Measurements from ENCODE around the gene NECAP2. TPM values are rescaled to one million over a fixed set of nuclear protein-coding genes. Genes with fewer than 3 reads are reported as not detected.

Gene NECAP2
- total RNA-seq: 76.0 and 76.3 TPM in 2 replicates

GRCh38 chr1:16440470-16441281, at the start of gene NECAP2:
Gene NECAP2 (plus strand): TSS chr1:16440724. CDS start chr1:16440762, 38 bp downstream.
- Histone ChIP-seq H3K4me1 (ENCODE audit: insufficient read depth, low read length) (peaks cover 8% of the 10 kb centered on the region), H3K27me3 (ENCODE audit: insufficient read depth, low read length) (no peaks in the 10 kb centered on the region), H3K79me2 (ENCODE audit: insufficient read depth, low read length) (peaks cover 48% of the 10 kb centered on the region), H3K4me2 (ENCODE audit: insufficient read depth, low read length) (peak within 1 kb of the TSS; percentile 88), H3K9me3 (ENCODE audit: low read depth, low read length) (no peaks in the 10 kb centered on the region), H3K27ac (ENCODE audit: low read depth, low read length) (peak within 1 kb of the TSS; percentile 83), H3K4me3 (ENCODE audit: insufficient read depth, low read length) (peak within 1 kb of the TSS; percentile 100), H2AFZ (ENCODE audit: low read length) (peak within 1 kb of the TSS; percentile 98), H4K20me1 (ENCODE audit: insufficient read depth, low read length) (peaks cover 19% of the 10 kb centered on the region), H3K36me3 (ENCODE audit: insufficient read depth, low read length) (peaks cover 32% of the 10 kb centered on the region)
- TF ChIP-seq CTCF (IDR thresholded peaks at IDR 0.05; ENCODE audit: extremely low read depth, low read depth, low read length): peak; percentile 88
- peak; percentile 98 for DNase-seq (ENCODE audit: insufficient read length, low spot score, missing footprints)

GRCh38 chr1:16391411-16391810, 49.1 kb upstream of the NECAP2 start:
- H3K27ac ChIP-seq (ENCODE audit: low read depth, low read length): peak overlapping the region; percentile 59
- H3K27me3 ChIP-seq (ENCODE audit: insufficient read depth, low read length): no peaks in the 10 kb centered on the region
- no peaks in the 10 kb centered on the region for H3K9me3 ChIP-seq (ENCODE audit: low read depth, low read length)
- H3K4me2 ChIP-seq (ENCODE audit: insufficient read depth, low read length): no peak overlapping the region
- H2AFZ ChIP-seq (ENCODE audit: low read length): no peak overlapping the region
- H3K4me1 ChIP-seq (ENCODE audit: insufficient read depth, low read length): peaks cover 42% of the 10 kb centered on the region
- H3K36me3 ChIP-seq (ENCODE audit: insufficient read depth, low read length): peaks cover 26% of the 10 kb centered on the region
- no peak for TF ChIP-seq CTCF (IDR thresholded peaks at IDR 0.05; ENCODE audit: extremely low read depth, low read depth, low read length)
- no peak overlapping the region for H3K4me3 ChIP-seq (ENCODE audit: insufficient read depth, low read length)
- H4K20me1 ChIP-seq (ENCODE audit: insufficient read depth, low read length): peaks cover 72% of the 10 kb centered on the region
- peaks cover 89% of the 10 kb centered on the region for H3K79me2 ChIP-seq (ENCODE audit: insufficient read depth, low read length)
- peak; percentile 70 for DNase-seq (ENCODE audit: insufficient read length, low spot score, missing footprints)

GRCh38 chr1:16392740-16393569, 47.6 kb upstream of the NECAP2 start:
- H2AFZ ChIP-seq (ENCODE audit: low read length): no peak overlapping the region
- no peak overlapping the region for H3K4me2 ChIP-seq (ENCODE audit: insufficient read depth, low read length)
- peaks cover 61% of the 10 kb centered on the region for H4K20me1 ChIP-seq (ENCODE audit: insufficient read depth, low read length)
- DNase-seq (ENCODE audit: insufficient read length, low spot score, missing footprints): peak; percentile 71
- no peak for TF ChIP-seq CTCF (IDR thresholded peaks at IDR 0.05; ENCODE audit: extremely low read depth, low read depth, low read length)
- H3K9me3 ChIP-seq (ENCODE audit: low read depth, low read length): no peaks in the 10 kb centered on the region
- peaks cover 29% of the 10 kb centered on the region for H3K36me3 ChIP-seq (ENCODE audit: insufficient read depth, low read length)
- H3K4me3 ChIP-seq (ENCODE audit: insufficient read depth, low read length): no peak overlapping the region
- H3K27ac ChIP-seq (ENCODE audit: low read depth, low read length): peak overlapping the region; percentile 54
- H3K79me2 ChIP-seq (ENCODE audit: insufficient read depth, low read length): peaks cover 86% of the 10 kb centered on the region
- H3K4me1 ChIP-seq (ENCODE audit: insufficient read depth, low read length): peaks cover 38% of the 10 kb centered on the region
- H3K27me3 ChIP-seq (ENCODE audit: insufficient read depth, low read length): no peaks in the 10 kb centered on the region

All from osteoblast (primary cell).